ENCODE data around the gene AUTS2.

DNA sequence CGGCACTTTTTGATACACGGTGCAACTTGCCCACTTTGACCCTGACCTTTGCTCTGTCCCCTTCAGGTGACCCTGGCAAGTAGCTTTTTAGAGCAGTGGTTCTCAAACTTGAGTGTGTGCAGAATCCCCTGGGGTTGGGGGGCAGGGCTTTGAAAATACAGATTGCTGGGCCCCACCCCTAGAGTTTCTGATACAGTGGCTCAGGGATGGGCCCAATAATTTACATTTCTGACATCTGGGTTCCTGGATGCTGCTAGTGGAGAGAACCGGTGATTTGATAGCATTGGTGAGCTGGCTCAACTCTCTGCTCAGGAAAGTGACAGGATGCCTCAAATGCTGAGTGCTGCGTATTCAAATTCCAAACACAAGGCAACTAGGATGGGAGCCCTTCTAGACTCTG is 995.9 kb downstream of the AUTS2 start:
- TF ChIP-seq, protein P1, sequence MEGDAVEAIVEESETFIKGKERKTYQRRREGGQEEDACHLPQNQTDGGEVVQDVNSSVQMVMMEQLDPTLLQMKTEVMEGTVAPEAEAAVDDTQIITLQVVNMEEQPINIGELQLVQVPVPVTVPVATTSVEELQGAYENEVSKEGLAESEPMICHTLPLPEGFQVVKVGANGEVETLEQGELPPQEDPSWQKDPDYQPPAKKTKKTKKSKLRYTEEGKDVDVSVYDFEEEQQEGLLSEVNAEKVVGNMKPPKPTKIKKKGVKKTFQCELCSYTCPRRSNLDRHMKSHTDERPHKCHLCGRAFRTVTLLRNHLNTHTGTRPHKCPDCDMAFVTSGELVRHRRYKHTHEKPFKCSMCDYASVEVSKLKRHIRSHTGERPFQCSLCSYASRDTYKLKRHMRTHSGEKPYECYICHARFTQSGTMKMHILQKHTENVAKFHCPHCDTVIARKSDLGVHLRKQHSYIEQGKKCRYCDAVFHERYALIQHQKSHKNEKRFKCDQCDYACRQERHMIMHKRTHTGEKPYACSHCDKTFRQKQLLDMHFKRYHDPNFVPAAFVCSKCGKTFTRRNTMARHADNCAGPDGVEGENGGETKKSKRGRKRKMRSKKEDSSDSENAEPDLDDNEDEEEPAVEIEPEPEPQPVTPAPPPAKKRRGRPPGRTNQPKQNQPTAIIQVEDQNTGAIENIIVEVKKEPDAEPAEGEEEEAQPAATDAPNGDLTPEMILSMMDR (conservative IDR thresholded peaks at IDR 0.05; ENCODE audit: low read depth, low read length), result no peak
- no peak for TF ChIP-seq EZH2 (IDR thresholded peaks at IDR 0.05; ENCODE audit: borderline replicate concordance, low read depth, low read length, poor library complexity, severe bottlenecking)

All from A673 (cell line).